A549 (cell line): ENCODE measurements around the gene SERPINB11. TPM values are rescaled to one million over a fixed set of nuclear protein-coding genes. Genes with fewer than 3 reads are reported as not detected.
"Not testable (repeated sequence)": the region's sequence is repeated elsewhere in the genome, so short reads cannot be mapped to it uniquely, and the experiment has no call there.

ENCODE experiments used
- ATAC-seq, 2 experiments: fragments of 200-7000 bp in 1 of 2; fragments of >200 bp in 1 of 2; cut with Nextera tagmentation in 1 of 2; cut with Tn5 transposase in 1 of 2; 3 replicates each; pipeline versions ENCODE4 v1.8.0 to v1.9.1; 2018 to 2020; ENCODE audit warnings: mild to moderate bottlenecking in 1 of 2, moderate library complexity in 1 of 2
- CTCF ChIA-PET: fragments of 300-600 bp; sonication (Branson Sonifier 250); formaldehyde crosslinking; extraction: SDS; loops from one replicate; lab custom pipeline; 2021; ENCODE audit warnings: antibody characterized with exemption, inconsistent platforms; lab: Yijun Ruan, JAX
- POLR2A ChIA-PET: fragments of 350-600 bp; formaldehyde crosslinking; extraction: SDS; loops from one replicate; lab custom pipeline; 2021; ENCODE audit warnings: antibody characterized with exemption, inconsistent platforms; lab: Yijun Ruan, JAX
- DNase-seq, 2 experiments: peaks; one replicate each; pipeline versions ENCODE4 v3.0.0 to v3.0.0-alpha.2; 2011 to 2016; ENCODE audit warnings: low read depth in 1 of 2, low spot score in 1 of 2
- FAIRE-seq: peaks from 2 replicates; lab custom pipeline; 2011; peaks lifted over from hg19 to GRCh38; lab: Jason Lieb, UNC
- H3K27ac ChIP-seq, 2 experiments: fragments of >200 bp; sonication (Bioruptor Twin); formaldehyde crosslinking; 3 replicates each; pipeline ENCODE4 v1.5.1; 2016 to 2017
- H3K4me1 ChIP-seq: fragments of >200 bp; sonication (Bioruptor Twin); formaldehyde crosslinking; 3 replicates; pipeline ENCODE4 v1.6.1; 2016
- H3K4me2 ChIP-seq: fragments of >200 bp; sonication (Bioruptor Twin); formaldehyde crosslinking; 3 replicates; pipeline ENCODE4 v1.6.1; 2016
- H3K4me3 ChIP-seq: fragments of >200 bp; sonication (Bioruptor Twin); formaldehyde crosslinking; 3 replicates; pipeline ENCODE4 v1.5.1; 2016
- H3K9me3 ChIP-seq: fragments of >200 bp; sonication (Bioruptor Twin); formaldehyde crosslinking; 3 replicates; pipeline ENCODE4 v1.6.1; 2016
- EHF ChIP-seq: fragments of 250-450 bp; sonication (Bioruptor Pico); IDR thresholded peaks from 2 replicates; pipeline ENCODE4 v1.5.0; 2020; ENCODE audit warnings: mild to moderate bottlenecking
- NPAS2 ChIP-seq: fragments of 250-450 bp; sonication (Bioruptor Pico); IDR thresholded peaks from 2 replicates; pipeline ENCODE4 v1.8.0; 2022; ENCODE audit warnings: mild to moderate bottlenecking, moderate library complexity, borderline replicate concordance
- NR3C1 ChIP-seq: fragments of >200 bp; sonication (Bioruptor Twin); formaldehyde crosslinking; IDR thresholded peaks from 3 replicates; pipeline ENCODE4 v1.6.1; 2017
- REST ChIP-seq: fragments of 200-600 bp; sonication (generic); IDR thresholded peaks from 2 replicates; pipeline ENCODE4 v1.6.1; 2016; ENCODE audit warnings: antibody characterized with exemption, mild to moderate bottlenecking, moderate library complexity
- SREBF2 ChIP-seq: fragments of 450-650 bp; IDR thresholded peaks from 2 replicates; pipeline ENCODE4 v1.6.1; 2014; ENCODE audit warnings: mild to moderate bottlenecking, moderate library complexity
- TP53 ChIP-seq: fragments of 250-450 bp; sonication (Bioruptor Pico); IDR thresholded peaks from 2 replicates; pipeline ENCODE4 v1.5.0; 2021; ENCODE audit warnings: mild to moderate bottlenecking, moderate library complexity
- WGBS: methylation state at CpG from one replicate; pipeline ENCODE4 v1.1.6; 2017; ENCODE audit errors: missing lambda C conversion rate; 5-methylcytosine and 5-hydroxymethylcytosine counted together
- polyA minus RNA-seq: library from RNA; depleted of rRNA, polyadenylated mRNA; stranded (reverse); fragments of >200 nt; gene quantifications from 2 replicates; pipeline ENCODE4 v1.2.3, GENCODE V29; 2011; rRNA and poly(A)+ RNA removed
- polyA plus RNA-seq, 4 experiments: library from polyadenylated mRNA; depleted of rRNA in 3 of 4; stranded (reverse); fragments of >200 nt; fragmentation: RNase III in 1 of 4; extraction: RNeasy Plus Mini Kit Qiagen cat#74134 plus additional on column Dnase treatment in 1 of 4; gene quantifications; 2 replicates in 3 of 4; 3 replicates in 1 of 4; pipeline ENCODE4 v1.2.3, GENCODE V29; 2011 to 2017

SERPINB11 gene
- polyA plus RNA-seq (2011; rRNA removed): 0.22 and 0.37 TPM in 2 replicates
- 0.03 and 0.04 TPM in 2 replicates for polyA plus RNA-seq (2012; cell fraction: cytosol; rRNA removed)
- polyA plus RNA-seq (2012; cell fraction: nucleus; rRNA removed): 0.04 and 0.05 TPM in 2 replicates
- polyA plus RNA-seq (2017; fragmentation: RNase III; extraction: RNeasy Plus Mini Kit Qiagen cat#74134 plus additional on column Dnase treatment): not detected in 3 replicates
- polyA minus RNA-seq: 0.19 TPM in 1 of 2 replicates, not detected in the other

GRCh38 chr18:63702660-63703059 is at the start of gene SERPINB11:
TSS of gene SERPINB11 (plus strand) at chr18:63702960. CDS start at chr18:63710194, 7,234 bp downstream.
- WGBS: 35% methylated on average over 2 of the region's 2 CpGs
- TF ChIP-seq SREBF2: no peak
- no peak for TF ChIP-seq NR3C1
- TF ChIP-seq, all 56 proteins: peak for 0
- ChIA-PET POLR2A (no interaction called here), CTCF (no interaction called here)
- Histone ChIP-seq H3K4me1 (no peaks in the 10 kb centered on the region), H3K4me2 (no peak within 1 kb of the TSS), H3K4me3 (no peak within 1 kb of the TSS), H3K9me3 (no peaks in the 10 kb centered on the region), H3K27ac (no peak within 1 kb of the TSS)
- DNase-seq (no peak), FAIRE-seq (no peak), ATAC-seq (no peak)

DNA sequence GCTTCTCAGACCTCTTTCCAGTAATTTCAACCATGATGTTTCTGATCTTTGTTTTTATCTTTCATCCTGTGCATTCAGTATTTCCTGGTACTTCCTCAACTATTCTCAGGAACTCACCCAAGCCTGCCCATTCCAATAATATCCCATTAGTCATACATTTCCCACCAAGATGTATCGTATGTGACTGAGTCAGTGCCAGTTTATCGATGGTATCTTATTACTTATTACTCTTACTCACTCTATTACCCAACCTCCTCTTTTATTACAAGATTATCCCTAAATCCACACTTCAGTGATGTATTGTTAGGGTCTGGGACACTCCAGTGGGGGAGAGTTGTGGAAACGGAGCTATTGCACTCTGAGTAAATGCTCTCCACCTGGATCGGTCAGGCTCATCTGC is 43.8 kb upstream of the SERPINB11 start:
- H3K4me3 ChIP-seq, CTCF ChIA-PET, H3K9me3 ChIP-seq, H3K4me1 ChIP-seq, FAIRE-seq, H3K4me2 ChIP-seq, H3K27ac ChIP-seq, ATAC-seq, DNase-seq, POLR2A ChIA-PET: not testable (repeated sequence)
- WGBS: 25% methylated on average over 4 of the region's 4 CpGs

DNA sequence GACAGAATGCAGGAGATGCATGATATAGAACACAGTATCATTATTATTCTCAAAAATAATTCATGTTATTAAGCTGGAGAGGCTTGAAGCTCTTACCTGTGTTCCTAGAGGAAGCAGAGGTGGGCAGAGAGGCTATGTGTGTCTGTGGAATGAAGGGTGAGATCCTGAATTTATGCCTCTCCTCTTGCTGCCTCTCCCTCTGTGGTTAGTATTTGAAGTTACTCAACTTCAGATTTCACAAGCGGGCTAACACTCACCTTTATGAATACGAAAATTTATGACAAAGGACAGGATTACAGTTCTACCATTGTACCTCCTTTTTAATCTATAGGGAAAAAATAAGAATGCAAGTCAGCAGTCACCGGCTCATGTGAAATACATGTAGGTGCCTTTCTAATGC is 41.0 kb upstream of the SERPINB11 start, which contains the start of gene SERPINB3:
Gene SERPINB3, minus strand, starts transcription at position 144 of the 400 bp plus-strand sequence. CDS start 677 bp downstream, outside the sequence.
- ATAC-seq, FAIRE-seq, H3K4me1 ChIP-seq, H3K9me3 ChIP-seq, H3K4me3 ChIP-seq, CTCF ChIA-PET, H3K27ac ChIP-seq, H3K4me2 ChIP-seq, POLR2A ChIA-PET, DNase-seq: not testable (repeated sequence)
- WGBS: 61% methylated on average over 3 of the region's 3 CpGs

DNA sequence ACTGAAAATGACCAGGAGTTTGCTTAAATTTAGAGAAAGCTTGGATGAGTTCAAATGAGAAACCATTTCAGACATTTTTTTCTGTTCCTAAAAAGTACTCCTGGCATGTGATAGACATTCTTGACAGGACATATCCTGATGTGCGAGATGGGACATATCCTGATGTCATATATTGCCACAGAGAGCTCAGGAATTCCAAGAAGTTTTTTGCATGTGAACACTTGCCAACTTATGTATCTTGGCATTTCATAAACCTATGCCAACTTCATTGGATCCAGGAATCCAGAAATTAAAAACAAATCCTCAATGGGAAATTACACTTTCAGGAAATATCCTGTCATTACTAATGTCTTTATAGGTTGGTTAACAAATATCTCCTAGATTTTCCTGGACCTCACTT is 38.2 kb upstream of the SERPINB11 start:
- CTCF ChIA-PET: no interaction called here
- no peak for DNase-seq

More for the DNA sequence above, 38.2 kb upstream of the SERPINB11 start:
- TF ChIP-seq REST (no peak), TP53 (CRISPR knock-in tag) (no peak), EHF (no peak), NPAS2 (no peak)
- Histone ChIP-seq H3K4me1 (no peaks in the 10 kb centered on the region), H3K9me3 (no peaks in the 10 kb centered on the region), H3K27ac (no peak overlapping the region), H3K4me2 (no peak overlapping the region), H3K4me3 (no peak overlapping the region)
- 14% methylated on average over 1 of the region's 1 CpG for WGBS
- ATAC-seq (no peak), FAIRE-seq (no peak)
- POLR2A ChIA-PET: no interaction called here
